Measurements from ENCODE around the gene ACTC1.

The ACTC1 gene

GRCh38 chr15:34759992-34760391, 35.4 kb downstream of the ACTC1 start:
- no peak for DNase-seq (ENCODE audit: low read depth in 2 of 3, low spot score in 2 of 3)

- DNase-seq (ENCODE audit: low read depth in 2 of 3, low spot score in 2 of 3): no peak
Observed at GRCh38 chr15:34759347-34759746, 36.0 kb downstream of the ACTC1 start.

- DNase-seq (ENCODE audit: low read depth in 2 of 3, low spot score in 2 of 3): no peak
Observed at GRCh38 chr15:34757262-34757661, 38.1 kb downstream of the ACTC1 start.

GRCh38 chr15:34755419-34755773, 40.0 kb downstream of the ACTC1 start:
- DNase-seq (ENCODE audit: low read depth in 2 of 3, low spot score in 2 of 3): no peak

- no peak for DNase-seq (ENCODE audit: low read depth in 2 of 3, low spot score in 2 of 3)
Observed at GRCh38 chr15:34754674-34755418, 40.5 kb downstream of the ACTC1 start, which contains the start of gene GJD2. TSS of gene GJD2 (minus strand) at chr15:34754998. CDS start at chr15:34754488, 510 bp downstream.

- no peak for DNase-seq (ENCODE audit: low read depth in 2 of 3, low spot score in 2 of 3)
Observed at GRCh38 chr15:34754171-34754601, 41.2 kb downstream of the ACTC1 start.

GRCh38 chr15:34753236-34753894, 42.0 kb downstream of the ACTC1 start:
- DNase-seq (ENCODE audit: low read depth in 2 of 3, low spot score in 2 of 3): no peak

GRCh38 chr15:34749691-34750090, 45.7 kb downstream of the ACTC1 start:
- DNase-seq (ENCODE audit: low read depth in 2 of 3, low spot score in 2 of 3): no peak

Measured in activated CD8-positive, alpha-beta memory T cell treated with anti-CD3 and anti-CD28 coated beads for 48 hours (primary cell).